Prostate gland (tissue), 2 donors: ENCODE results near the gene PDZD7.
A peak's percentile ranks its signal among the peaks of the same experiment; 100 is the strongest.

Experiments used
- CTCF ChIP-seq, 4 experiments: fragments of 200-600 bp in 2 of 4; fragments of 450-650 bp in 2 of 4; sonication (generic) in 2 of 4; IDR thresholded peaks; 1 replicate in 3 of 4; 2 replicates in 1 of 4; pipeline ENCODE4 v1.5.1; 2016 to 2019; ENCODE audit warnings: antibody characterized with exemption in 4 of 4, mild to moderate bottlenecking in 2 of 4, moderate library complexity in 2 of 4
- POLR2A ChIP-seq: fragments of 450-650 bp; IDR thresholded peaks from one replicate; pipeline ENCODE4 v1.6.1; 2016; ENCODE audit warnings: antibody characterized with exemption, mild to moderate bottlenecking

- peak; percentile 24 to 75 (median 45) for TF ChIP-seq CTCF (IDR thresholded peaks at IDR 0.05)
- no peak for TF ChIP-seq POLR2A
Measured at GRCh38 chr10:101018600-101019439, 12.1 kb downstream of the PDZD7 start.
